GM18909 (cell line): Measurements from ENCODE around the gene KXD1.
"Not testable (repeated sequence)": the region's sequence is repeated elsewhere in the genome, so short reads cannot be mapped to it uniquely, and the experiment has no call there.

Experiments used
- ATAC-seq: cut with Tn5 transposase; IDR thresholded peaks from one replicate; pipeline ENCODE4 v1.9.1; 2021; ENCODE audit warnings: mild to moderate bottlenecking; ENCODE audit not compliant: unreplicated experiment, poor library complexity

KXD1 gene, protein sequence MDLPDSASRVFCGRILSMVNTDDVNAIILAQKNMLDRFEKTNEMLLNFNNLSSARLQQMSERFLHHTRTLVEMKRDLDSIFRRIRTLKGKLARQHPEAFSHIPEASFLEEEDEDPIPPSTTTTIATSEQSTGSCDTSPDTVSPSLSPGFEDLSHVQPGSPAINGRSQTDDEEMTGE

DNA sequence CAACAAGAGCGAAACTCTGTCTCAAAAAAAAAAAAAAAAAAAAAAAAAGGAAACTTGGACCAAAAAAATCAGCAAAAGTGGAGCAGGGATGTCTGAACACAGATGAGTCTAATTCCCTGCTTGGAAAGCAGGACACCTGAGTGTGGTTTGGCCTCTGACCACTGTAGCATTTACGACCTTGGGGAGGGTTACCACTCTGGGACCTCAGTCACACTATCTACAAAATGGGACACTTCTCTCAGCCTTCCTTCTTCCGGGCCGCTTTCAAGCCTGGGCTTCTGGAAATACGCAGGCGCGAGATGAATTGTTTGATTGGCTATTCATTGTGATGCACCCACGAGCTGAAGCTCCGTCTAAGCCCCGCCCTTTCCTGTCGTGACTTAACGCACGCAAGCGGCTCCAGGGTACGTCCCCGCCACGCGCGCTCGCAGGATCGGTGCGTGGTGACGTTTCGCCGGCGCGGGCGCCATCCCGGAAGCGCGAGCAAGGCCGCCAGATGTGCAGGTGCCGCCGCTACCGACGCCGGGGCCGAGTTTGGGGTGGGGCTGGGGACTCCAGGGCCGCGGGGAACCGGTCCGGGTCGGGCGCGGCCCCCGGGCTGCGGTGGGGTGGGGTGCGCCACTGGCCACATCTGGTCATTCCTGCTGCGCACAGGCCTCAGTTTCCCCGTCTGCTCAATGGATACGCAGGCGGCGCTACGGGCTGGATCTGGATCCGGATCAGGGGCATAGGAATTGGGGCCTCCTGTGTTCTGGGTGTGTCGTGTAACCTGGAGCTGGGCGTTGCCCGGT is at the start of gene KXD1:
TSS of gene KXD1 (plus strand) at position 460 of the 791 bp plus-strand sequence. CDS start 4,187 bp downstream, outside the sequence.
- ATAC-seq, result peak; percentile 93

DNA sequence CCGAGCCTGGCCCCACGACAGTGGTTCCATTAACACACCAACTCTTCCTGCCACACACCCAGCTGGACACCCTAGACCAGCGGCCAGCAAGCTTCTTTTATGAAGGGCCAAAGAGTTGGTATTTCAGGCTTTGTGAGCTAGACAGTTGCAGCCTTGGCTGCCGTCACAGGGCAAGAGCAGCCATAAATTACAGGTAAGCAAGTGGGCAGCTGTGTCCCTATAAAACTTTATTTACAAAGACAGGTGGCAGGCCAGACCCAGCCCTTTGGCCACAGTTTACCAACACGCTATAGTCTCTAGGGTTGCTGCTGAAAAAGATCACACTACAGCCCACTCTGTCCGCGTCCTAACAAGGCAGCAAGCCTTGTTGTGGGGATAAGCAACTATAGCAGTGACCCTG is 49.1 kb upstream of the KXD1 start:
- ATAC-seq, result no peak

DNA sequence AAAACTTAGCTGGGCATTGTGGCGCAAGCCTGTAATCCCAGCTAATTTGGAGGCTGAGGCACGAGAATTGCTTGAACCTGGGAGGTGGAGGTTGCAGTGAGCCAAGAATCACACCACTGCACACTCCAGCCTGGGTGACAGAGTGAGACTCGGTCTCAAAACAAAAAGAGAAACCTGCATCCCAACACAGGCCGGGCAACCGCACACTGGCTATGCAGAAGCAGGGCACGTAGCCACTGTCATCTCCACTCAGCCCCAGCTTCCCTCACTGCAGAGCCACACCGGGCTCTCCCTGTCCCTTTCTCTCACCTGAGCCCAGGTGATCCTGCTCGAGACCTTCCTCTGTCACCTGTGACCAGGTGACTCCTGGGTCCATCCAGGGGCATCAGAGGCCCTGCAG is 47.5 kb upstream of the KXD1 start:
- ATAC-seq, result no peak

DNA sequence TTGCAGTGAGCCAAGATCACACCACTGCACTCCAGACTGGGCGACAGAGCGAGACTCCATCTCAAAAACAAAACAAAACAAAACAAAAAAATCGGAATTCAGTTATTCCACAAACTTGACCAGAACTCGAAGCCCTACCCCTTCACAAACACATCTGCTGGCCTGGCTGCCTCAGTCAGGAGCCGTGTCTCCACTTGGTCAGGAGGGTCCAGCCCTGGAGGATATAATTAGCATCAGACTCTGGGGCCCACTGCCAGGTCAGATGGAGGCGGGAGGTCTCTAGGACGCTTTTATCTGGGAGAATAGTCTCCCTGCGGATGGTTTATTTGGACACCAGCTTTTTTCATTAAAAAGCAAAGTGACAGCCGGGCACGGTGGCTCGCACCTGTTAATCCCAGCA is 43.8 kb upstream of the KXD1 start:
- ATAC-seq, result no peak

DNA sequence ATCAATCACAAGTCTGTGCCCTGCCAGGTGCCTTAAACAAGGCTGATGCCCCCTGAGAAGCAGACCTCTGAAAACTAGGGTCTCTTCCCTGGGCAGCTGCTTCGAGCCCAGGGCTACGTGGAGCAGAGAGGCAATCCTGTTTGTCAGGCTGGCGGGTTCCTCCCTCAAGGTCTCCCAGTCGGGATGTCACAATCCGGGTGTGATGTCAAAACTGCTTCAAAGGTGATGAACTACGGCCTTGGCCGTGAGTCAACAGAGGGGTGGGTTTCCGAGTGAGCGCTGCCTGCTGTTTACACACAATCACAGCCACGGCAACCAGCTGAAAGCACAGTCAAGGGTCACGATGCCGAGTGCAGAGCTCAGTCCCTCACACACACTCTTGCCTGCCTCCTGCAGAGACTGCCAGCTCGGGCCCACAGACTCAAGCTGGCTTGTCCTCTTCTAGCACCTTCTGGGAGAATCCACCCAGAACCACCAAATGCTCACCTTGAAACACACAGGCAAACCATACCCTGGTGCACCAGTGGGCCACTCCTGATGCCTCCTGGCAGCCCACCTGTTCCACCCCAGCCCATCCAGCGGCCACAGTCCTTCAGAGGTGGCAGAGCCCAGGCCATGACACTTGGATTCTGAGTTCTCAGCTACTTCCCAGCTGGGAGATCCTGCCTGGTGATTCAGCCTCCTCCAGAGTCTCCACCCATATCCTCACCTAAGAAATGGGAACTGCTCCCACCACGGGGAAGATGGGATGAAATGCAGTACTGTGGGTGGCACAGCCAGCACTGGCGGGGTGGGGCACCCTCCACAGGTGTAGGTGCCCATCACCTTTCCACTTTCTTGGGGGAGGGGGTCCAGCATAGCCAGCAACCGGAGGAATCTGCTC is 42.6 kb upstream of the KXD1 start:
- no peak for ATAC-seq

DNA sequence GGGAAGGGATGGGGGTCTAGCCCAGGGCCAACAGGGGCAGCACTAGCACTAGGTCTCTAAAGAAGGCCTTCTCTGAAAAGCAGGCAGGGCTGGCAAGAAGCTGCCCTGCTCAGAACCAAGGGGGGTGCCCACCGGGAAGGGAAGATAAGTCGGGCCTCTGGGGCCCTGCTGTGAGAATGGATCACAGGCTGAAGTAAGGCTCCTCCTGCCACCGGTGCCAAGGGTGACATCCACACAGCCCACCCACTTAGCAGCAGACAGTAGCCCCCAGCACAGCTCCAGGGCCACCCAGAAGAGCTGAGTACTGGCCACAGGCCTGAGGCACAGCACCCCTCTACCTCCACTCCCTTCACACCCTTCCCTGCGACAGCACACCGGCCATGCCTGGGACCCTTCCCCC is 41.7 kb upstream of the KXD1 start:
- no peak for ATAC-seq

DNA sequence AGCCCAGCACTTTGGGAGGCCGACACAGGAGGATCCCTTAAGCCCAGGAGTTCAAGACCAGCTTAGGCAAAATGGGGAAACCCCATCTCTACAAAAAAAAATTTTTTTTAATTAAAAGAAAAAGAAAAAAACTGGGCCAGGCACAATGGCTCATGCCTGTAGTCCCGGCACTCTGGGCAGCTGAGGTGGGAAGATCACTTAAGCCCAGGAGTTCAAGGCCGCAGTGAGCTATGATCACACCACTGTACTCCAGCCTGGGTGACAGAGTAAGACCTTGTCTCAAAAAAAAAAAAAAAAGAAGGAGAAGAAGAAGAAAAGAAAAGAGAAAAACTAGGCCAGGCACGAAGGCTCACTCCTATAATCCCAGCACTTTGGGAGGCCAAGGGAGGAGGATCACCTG is 40.1 kb upstream of the KXD1 start:
- ATAC-seq, result no peak

DNA sequence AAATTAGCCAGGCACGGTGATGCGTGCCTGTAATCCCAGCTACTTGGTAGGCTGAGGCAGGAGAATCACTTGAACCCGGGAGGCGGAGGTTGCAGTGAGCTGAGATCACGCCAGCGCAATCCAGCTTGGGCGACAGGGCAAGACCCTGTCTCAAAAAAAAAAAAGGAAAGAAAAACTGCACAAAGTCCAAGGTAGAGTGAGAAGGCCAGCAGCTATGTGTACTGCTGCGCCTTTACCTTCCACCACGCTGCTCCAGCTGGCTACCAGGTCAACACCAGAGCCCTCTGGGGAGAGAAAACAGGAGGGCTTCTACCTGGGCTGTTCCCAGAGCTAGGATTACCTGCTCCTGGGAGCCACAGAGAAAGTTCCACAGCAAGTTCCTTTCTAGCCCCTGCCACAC is 39.0 kb upstream of the KXD1 start:
- no peak for ATAC-seq

DNA sequence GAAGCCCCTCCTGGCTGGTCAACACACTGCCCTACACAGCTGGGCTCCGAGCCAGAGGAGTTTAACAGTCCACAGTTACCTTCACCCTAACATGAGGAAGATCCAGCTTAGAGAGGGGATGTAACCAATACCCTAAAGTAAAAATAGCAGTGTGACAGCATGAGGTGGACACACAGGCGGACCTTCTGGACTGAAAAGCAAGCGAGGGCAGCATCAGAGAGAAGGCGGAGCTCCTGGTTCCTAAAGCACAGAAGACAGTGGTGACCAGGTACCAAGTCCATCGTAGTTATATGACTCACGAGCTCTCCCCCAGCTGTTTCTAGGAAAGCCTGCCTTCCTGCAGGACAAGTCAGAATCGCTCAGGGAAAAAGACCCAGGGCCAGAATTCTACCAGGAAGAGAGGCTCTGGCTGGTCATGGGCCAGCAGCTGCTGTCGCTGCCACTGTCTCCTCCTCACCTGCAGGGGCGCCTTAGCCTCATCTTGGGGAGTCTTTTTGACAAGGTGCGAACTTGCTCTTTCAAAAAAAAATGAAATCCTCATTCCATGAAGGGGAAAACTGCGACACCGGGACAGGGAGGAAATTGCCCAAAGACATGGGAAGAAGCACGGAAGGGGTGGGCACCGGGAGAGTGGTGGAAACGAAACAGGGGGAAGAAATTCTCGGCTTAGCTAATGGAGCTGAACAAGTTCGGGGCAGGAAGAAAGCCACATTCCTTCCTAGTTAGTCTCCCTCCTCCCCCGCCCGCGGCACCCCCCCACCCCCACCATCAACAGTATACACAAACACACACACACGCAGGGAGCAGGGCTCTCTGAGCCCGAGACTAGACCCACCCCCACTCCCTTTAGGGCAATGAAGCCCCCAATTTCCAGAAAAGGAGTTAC is 37.5 kb upstream of the KXD1 start:
- ATAC-seq, result no peak

DNA sequence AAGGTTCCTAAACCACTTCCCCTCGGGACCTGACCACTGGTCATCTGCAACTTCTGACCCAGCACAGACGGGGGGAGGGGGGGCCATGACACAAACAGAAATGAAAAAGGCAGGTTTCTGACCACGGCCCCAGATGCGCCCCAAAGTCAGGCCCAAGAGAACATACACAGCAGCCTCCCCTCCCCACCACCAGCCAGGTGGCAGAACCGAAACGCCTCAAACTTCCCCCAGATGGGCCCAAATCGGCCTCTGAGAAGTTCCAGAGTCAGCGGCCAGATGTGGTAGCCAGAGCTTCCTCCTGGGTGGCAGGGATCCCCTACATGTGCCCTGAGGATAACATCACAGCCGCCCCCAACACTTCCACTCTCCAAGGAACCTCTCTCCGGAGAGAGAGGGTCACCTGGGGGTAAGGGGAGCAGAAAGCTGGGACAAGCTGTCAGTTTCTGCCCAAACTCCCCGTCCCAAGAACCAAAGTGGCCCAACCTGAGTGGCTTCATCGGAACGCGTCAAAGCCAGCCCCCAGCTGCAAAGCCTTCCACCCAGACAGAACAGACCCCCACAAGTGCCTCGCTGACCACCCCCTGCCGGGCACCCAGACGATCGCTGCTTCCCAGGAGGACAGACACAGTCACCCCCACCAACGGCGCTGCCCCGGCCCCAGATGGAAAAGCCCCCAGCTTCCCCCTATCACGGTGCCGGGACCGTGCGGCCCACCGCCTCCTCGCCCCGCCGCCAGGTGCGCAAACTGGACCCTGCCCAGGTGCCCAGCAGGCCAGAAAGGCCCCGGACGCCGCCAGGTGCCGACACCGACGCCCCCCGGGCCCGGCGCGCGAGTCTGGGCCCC is 36.6 kb upstream of the KXD1 start:
- ATAC-seq, result no peak

DNA sequence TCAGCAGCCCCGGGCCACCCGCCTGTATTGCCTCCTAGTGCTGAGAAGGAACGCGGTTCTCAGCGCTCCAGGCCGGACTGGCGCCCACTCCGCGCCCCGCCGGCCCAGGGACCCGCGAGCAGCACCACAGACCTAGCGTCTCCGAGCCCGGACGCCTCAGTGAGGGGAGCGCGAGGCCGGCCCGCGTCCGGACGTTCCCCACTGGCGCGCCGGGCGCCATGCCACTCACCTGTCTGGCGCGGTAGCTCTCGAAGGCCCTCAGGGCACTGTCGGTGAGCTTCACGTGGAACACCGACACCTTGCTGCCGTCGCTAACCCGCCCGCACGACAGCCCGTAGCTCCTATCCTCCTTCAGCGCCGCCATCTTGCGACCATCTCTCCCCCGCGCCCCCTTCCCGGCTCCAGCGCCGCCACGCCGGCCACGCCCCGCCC is 36.0 kb upstream of the KXD1 start, which contains the start of gene ELL:
TSS of gene ELL (minus strand) at position 379 of the 432 bp plus-strand sequence. CDS start at position 364, 15 bp downstream.
- no peak for ATAC-seq

DNA sequence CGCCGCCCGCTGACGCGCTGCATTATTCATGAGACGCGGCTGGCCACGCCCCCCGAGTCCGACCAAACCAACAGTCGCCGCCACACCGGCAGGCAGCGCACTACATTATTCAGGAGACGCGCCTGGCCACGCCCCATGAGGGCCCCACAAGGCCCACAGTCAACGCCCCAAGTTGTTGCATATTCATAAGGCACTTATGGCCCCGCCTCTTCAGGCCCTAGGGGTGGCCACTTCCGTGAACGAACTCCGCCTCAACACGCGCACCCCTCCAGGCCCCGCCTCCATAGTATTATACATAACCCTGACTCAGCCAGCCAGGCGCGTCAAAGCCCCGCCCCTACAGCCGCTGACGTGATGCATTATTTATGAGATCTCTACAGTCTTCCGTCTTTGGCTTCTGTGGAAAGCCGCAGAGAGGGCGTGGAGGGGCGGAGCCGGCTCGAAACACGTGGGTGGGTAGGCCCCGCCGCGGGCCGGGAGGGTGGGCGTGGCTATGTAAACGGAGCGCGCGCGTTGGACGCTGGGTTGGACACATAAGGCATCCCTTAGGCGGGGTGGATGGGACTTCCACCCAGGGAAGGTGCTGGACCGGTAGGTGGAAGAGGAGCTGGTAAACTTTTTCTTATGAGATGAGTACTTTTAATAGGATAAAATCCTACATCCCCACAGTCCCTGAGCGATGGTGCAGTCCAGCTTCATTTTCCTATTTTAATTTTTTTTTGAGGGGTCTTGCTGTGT is 35.4 kb upstream of the KXD1 start:
- ATAC-seq, result peak; percentile 89

DNA sequence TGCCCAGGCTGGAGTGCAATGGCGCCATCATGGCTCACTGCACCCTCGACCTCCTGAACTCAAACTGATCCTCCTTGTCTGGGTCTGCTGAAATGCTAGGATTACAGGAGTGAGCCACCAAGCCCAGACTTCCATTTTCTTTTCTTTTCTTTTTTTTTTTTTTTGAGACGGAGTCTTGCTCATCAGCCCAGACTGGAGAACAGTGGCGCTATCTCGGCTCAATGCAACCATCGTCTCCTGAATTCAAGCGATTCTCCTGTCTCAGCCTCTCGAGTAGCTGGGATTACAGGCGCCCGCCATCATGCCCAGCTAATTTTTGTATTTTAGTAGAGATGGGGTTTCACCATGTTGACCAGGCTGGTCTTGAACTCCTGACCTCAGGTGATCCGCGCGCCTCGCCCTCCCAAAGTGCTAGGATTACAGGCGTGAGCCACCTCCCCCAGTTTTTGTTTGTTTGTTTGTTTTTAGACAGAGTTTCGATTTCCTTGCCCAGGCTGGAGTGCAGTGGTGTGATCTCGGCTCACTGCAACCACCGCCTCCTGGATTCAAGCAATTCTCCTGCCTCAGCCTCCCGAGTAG is 34.7 kb upstream of the KXD1 start:
- not testable (repeated sequence) for ATAC-seq

DNA sequence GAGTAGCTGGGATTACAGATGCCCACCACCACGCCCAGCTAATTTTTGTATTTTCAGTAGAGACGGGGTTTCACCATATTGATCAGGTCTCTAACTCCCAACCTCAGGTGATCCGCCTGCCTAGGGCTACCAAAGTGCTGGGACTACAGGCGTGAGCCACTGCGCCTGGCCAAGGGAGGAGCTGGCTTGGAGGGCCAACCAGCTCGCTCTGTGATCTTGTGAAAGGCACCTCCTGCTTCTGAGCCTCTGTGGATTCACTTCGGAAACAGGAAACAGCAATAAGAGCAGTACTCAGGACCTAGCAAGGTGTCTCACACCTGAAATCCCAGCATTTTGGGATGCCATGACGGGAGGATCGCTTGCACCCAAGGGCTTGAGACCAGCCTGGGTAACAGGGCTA is 33.8 kb upstream of the KXD1 start:
- ATAC-seq, result no peak

DNA sequence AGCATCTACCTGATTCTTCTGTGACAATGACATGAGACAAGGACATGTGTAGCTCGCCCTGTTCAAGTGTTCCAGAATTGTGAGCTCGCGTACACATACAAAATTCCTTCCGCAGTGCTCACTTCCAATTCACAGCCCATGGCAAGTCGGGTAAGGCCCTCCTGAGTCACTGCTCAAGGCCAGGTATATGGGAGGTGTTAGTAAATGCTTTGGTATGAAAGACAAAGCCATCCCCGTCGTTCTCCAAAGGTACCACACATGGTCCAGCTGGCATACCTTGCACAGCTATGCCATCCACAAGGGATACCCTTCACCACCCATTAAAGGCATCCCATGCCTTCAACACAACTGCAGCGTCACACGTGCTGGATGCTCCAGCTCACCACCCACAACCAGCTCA is 31.4 kb upstream of the KXD1 start:
- ATAC-seq, result no peak

DNA sequence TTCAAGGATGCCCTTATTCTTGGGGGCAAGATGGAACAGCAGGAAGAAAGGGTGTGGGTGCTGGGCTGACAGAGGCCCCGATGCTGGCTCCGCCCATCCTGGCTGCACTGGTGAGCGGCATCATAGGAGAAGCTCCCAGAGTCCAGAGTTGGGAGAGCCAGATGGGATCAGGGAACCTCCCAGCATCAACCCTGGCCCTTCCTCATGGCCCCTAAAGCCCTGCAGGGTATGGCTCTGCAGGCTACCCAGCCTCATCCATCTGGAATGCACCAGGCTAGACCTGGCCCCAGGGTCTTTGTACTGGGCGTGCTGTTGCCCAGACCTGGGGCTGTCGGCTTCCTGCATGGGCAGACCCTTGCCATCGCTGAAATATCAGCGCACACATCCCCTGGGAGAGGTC is 27.9 kb upstream of the KXD1 start:
- no peak for ATAC-seq

DNA sequence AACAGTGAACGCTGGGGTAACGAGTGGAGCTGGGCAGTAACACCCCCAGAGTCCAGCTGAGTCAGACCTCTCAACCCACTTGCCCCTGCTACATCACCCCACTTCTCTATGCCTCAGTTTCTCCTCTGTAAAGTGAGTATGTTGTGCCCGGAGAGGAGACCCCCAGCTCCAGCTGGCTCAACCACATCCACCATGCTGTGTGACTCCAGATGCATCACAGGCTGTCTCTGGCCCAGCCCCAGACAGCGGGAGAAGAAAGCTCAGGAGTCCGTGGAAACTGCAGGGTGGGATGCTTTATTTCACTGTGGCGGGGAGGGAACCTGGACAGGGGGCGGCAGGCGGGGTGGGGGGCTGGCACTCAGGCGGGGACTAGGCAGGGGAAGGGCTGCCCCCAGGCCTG is 26.2 kb upstream of the KXD1 start:
- ATAC-seq, result no peak
